Mammary epithelial cell (primary cell): ENCODE results near the gene PHLDB2.

Source experiments
- EZH2 ChIP-seq: IDR thresholded peaks from 2 replicates; pipeline ENCODE4 v1.6.1; 2012; ENCODE audit warnings: low read length, inconsistent platforms, borderline replicate concordance
- TF ChIP-seq, protein P1 (sequence below), 2 donors: IDR thresholded peaks in 1 of 2; conservative IDR thresholded peaks in 1 of 2; 2 replicates each; pipeline ENCODE4 v1.5.1; 2011 to 2012; ENCODE audit warnings: inconsistent platforms in 2 of 2, low read length in 2 of 2, mild to moderate bottlenecking in 2 of 2, control low read depth in 1 of 2, low read depth in 1 of 2; ENCODE audit not compliant: insufficient read depth in 1 of 2; ENCODE audit errors: extremely low read depth in 1 of 2

GRCh38 chr3:111848283-111848682 lies 10.8 kb upstream of the PHLDB2 start:
- TF ChIP-seq EZH2 = no peak
- TF ChIP-seq, protein P1, sequence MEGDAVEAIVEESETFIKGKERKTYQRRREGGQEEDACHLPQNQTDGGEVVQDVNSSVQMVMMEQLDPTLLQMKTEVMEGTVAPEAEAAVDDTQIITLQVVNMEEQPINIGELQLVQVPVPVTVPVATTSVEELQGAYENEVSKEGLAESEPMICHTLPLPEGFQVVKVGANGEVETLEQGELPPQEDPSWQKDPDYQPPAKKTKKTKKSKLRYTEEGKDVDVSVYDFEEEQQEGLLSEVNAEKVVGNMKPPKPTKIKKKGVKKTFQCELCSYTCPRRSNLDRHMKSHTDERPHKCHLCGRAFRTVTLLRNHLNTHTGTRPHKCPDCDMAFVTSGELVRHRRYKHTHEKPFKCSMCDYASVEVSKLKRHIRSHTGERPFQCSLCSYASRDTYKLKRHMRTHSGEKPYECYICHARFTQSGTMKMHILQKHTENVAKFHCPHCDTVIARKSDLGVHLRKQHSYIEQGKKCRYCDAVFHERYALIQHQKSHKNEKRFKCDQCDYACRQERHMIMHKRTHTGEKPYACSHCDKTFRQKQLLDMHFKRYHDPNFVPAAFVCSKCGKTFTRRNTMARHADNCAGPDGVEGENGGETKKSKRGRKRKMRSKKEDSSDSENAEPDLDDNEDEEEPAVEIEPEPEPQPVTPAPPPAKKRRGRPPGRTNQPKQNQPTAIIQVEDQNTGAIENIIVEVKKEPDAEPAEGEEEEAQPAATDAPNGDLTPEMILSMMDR (conservative IDR thresholded peaks at IDR 0.05 in 1 of 2, IDR thresholded peaks at IDR 0.05 in 1 of 2; ENCODE audit: extremely low read depth in 1 of 2, insufficient read depth in 1 of 2, low read depth in 1 of 2, low read length in 2 of 2) = no peak
